IPS-18c (cell line): ENCODE data around the gene FADS6.

Source experiments
- H3K4me3 ChIP-seq: 2 replicates; pipeline ENCODE4 v1.7.0; 2013; ENCODE audit warnings: low read depth, mild to moderate bottlenecking, low read length, moderate library complexity; ENCODE audit not compliant: insufficient read depth
- H3K9me3 ChIP-seq: one replicate; pipeline ENCODE4 v1.6.1; 2013; ENCODE audit warnings: mild to moderate bottlenecking, low read length, moderate library complexity; ENCODE audit not compliant: control insufficient read depth, insufficient read depth

The FADS6 gene

DNA sequence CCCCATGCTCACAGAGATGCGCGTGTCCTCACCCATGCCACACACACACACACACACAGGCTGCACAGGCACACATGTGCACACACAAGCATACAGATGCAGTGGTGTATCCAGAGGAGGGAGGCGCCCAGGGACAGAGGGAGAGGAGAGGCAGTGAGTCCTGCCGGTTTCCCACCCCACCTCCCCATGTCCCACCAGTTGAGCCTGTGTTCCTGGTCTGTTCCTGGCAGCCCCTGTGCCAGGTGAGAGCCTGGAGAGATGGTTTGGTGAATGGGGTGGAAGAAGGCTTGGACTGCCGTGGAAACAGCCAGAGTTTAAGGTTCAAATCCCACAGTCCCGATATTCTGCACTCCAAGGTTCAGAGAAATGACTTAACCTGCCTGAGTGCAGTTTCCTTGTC lies 10.2 kb upstream of the FADS6 start:
- Histone ChIP-seq H3K9me3 (no peaks in the 10 kb centered on the region), H3K4me3 (no peak overlapping the region)

GRCh38 chr17:74903034-74903433 lies 9.6 kb upstream of the FADS6 start:
- Histone ChIP-seq H3K9me3 (no peaks in the 10 kb centered on the region), H3K4me3 (no peak overlapping the region)

GRCh38 chr17:74901353-74902135 lies 8.1 kb upstream of the FADS6 start:
- no peaks in the 10 kb centered on the region for H3K9me3 ChIP-seq
- H3K4me3 ChIP-seq, result no peak overlapping the region

GRCh38 chr17:74900208-74900607 lies 6.8 kb upstream of the FADS6 start:
- Histone ChIP-seq H3K9me3 (no peaks in the 10 kb centered on the region), H3K4me3 (no peak overlapping the region)

GRCh38 chr17:74898376-74898946 lies 5.0 kb upstream of the FADS6 start:
- H3K4me3 ChIP-seq, result no peak overlapping the region

DNA sequence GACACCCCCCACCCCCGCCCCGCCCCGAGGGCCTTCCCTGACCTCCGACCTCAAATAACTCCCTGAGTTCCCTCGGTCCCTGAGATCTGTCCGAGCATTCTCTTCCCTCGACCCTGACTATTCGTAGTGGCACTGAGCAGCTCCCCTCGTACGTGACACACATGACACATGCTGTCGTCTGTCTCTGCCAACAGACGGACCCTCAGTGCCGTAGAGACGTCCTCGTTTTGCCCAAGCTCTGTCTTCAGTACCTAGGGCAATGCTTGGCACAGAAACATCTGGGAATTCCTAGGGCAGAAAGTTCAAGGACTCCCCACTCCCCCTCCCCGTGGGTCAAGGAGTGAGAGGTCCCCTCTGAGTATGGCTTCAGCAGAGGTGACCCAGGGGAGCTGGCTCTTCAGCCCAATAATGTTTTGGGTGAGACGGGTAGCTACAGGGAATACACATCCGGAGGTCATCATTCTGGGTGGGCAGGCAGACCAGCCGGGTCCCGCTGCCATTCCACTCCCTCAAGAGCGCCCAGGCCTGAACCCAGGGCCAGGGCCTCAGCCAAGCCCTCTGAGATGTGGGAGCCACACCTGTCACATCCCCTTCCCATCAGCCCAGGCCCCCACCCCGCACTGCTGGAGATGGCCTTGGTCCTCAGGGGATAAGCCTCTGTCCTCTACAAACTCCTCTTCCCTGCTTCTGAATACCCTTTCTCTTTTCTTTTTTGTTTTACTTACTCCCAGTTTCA lies 671 bp upstream of the FADS6 start:
- Histone ChIP-seq H3K9me3 (no peaks in the 10 kb centered on the region), H3K4me3 (peak overlapping the region; percentile 58)

More at GRCh38 chr17:74898376-74898946, 5.0 kb upstream of the FADS6 start:
- H3K9me3 ChIP-seq, result no peaks in the 10 kb centered on the region

GRCh38 chr17:74892013-74892841 lies 1.2 kb downstream of the FADS6 start:
- no peak overlapping the region for H3K4me3 ChIP-seq

GRCh38 chr17:74890554-74890953 lies 2.9 kb downstream of the FADS6 start:
- Histone ChIP-seq H3K9me3 (no peaks in the 10 kb centered on the region), H3K4me3 (no peak overlapping the region)

More at GRCh38 chr17:74892013-74892841, 1.2 kb downstream of the FADS6 start:
- no peaks in the 10 kb centered on the region for H3K9me3 ChIP-seq

DNA sequence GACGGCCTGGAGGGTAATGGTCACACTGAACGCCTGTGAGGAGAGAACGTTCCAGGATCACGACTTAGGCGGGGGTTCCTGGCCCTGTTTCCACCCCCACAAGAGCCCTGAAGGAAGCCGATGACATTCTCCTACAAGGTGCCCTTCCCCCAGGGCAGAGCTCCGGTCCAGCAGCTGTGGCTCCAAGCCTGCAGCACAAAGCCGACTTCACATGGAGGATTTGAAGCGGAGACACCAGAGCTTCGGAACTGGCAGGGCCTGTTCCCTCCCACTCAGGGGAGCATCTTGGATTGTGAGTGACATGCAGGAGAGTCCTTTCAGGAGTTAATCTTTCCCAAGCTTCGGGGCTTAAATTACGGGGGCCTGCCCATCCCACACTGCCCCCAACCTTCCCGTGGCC lies 5.0 kb downstream of the FADS6 start:
- no peak overlapping the region for H3K4me3 ChIP-seq
- no peaks in the 10 kb centered on the region for H3K9me3 ChIP-seq

DNA sequence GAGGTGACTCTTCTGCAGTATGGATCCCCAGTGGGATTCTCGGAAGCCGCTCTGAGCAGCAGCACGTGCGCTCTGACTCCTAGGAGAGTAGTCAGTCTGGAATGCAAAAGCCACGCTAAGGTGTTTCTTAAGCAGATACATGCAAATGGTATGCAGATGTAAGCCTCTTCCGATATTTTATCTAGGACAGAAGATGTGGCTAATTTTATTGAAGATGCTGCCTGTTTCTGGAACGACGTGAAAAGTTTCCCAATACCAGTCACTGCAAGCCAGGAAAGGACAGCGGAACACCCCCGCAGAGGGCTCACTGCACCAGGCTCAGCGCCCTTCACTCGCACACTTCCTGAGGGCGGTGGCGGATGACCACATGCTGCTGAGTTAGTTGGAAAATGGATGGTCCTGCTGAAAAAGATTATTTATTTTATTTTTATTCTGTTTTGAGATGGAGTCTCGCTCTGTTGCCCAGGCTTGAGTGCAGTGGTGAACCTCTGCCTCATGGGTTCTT lies 10.1 kb downstream of the FADS6 start:
- H3K4me3 ChIP-seq, result no peak overlapping the region
- no peaks in the 10 kb centered on the region for H3K9me3 ChIP-seq

GRCh38 chr17:74882517-74883240 lies 10.8 kb downstream of the FADS6 start:
- Histone ChIP-seq H3K9me3 (no peaks in the 10 kb centered on the region), H3K4me3 (no peak overlapping the region; the same call in 1 of the 2 replicates)

- Histone ChIP-seq H3K9me3 (peaks cover 3% of the 10 kb centered on the region), H3K4me3 (no peak overlapping the region)
Measured at GRCh38 chr17:74881073-74881472, 12.4 kb downstream of the FADS6 start.

DNA sequence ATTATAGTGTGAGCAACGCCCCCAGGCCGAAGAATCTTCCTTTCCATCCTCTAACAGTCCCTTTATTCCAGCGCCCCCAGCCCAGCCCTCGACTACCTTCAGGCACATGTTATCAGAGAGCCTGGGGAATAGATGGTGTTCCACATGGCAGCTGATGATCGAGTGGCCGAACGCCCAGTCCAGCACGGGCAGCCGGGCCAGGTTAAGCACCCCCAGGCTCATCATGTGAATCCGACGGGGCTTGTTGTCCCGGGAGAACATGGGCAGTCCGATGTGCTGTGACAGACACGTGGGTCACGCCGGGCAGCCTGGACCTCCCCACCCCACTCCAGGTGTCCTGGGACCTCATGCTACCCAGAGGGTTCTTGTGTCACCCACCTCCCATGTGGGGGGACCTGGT lies 14.1 kb downstream of the FADS6 start:
- Histone ChIP-seq H3K9me3 (peaks cover 4% of the 10 kb centered on the region), H3K4me3 (no peak overlapping the region)

GRCh38 chr17:74878658-74879057 lies 14.8 kb downstream of the FADS6 start:
- no peak overlapping the region for H3K4me3 ChIP-seq

DNA sequence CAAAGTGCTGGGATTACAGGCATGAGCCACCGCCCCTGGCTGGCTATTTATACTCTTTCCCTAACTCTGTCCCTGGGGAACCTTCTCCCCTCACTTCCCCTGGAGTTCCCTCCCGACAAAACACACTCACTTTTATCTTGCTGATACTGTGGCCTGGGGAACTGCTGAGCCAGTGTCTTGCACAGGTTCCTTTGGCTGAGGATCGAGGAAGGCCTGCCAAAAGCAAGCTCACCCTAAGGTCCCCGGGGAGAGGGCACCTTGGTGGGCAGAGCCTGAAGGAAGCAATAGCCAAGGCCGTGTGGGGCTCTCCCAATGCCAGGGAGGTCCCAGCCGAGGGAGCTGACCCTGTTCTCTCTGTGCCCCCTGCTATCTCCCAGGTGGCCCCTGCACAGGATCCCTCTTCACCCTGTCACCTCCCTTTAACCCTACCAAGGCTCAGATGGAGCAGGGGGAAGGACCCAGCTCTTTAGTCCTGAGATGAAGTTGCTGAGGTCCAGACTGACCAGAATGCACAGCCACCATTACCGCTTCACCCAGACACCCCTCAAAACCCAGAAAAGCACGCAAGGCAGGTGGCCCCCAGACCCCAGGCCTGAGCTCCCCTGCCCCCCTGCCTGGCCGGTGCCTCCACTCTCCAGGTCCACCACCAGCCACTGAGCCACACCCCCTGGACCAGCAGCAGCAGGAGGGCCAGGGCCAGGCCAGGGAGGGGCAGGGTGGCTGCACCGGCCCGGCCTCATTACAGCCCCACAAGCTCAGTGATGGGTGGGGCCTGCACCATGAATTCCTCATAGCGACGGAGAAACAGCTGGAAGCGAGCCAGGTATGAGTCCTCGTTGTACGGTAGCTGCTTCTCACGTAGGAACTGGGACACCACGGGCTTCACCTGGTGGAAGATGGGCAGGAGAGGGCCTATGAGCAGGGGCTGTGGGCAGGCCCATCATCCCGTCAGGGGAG lies 15.6 kb downstream of the FADS6 start:
- Histone ChIP-seq H3K9me3 (peaks cover 4% of the 10 kb centered on the region), H3K4me3 (no peak overlapping the region)

More at GRCh38 chr17:74878658-74879057, 14.8 kb downstream of the FADS6 start:
- H3K9me3 ChIP-seq, result peaks cover 4% of the 10 kb centered on the region
